ENCODE data around the gene CTCFL.

The CTCFL gene, protein sequence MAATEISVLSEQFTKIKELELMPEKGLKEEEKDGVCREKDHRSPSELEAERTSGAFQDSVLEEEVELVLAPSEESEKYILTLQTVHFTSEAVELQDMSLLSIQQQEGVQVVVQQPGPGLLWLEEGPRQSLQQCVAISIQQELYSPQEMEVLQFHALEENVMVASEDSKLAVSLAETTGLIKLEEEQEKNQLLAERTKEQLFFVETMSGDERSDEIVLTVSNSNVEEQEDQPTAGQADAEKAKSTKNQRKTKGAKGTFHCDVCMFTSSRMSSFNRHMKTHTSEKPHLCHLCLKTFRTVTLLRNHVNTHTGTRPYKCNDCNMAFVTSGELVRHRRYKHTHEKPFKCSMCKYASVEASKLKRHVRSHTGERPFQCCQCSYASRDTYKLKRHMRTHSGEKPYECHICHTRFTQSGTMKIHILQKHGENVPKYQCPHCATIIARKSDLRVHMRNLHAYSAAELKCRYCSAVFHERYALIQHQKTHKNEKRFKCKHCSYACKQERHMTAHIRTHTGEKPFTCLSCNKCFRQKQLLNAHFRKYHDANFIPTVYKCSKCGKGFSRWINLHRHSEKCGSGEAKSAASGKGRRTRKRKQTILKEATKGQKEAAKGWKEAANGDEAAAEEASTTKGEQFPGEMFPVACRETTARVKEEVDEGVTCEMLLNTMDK

DNA sequence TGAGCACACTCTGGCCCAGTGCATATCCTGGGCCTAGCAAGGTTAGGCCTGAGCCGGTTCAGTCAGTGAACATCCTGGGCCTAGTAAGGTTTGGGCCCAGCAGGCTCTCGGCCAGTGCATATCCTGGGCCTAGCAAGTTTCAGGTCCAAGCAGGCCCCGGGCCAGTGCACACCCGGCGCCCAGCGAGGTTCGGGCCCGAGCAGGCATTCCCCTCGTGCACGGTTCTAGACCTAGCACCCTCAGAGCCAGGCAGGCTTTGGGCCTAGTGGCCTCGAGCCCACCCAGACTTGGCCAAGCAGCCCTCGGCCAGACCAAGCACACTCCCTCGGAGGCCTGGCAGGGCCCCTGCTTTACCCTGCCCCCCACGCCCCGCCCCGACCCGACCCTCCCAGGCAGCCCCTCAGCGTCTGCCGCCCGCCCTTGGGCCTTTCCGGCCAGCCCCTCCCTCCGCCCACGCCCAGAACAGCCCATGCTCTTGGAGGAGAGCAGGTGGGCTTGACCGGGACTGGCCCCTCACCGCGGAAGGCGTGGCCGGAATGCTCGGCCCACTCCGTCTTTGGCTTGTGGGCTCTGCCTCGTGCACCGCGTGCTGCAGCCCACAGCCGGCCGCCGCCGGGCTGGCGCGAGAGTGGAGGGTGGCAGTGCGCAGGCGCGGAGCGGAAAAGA lies at the start of gene CTCFL:
Gene CTCFL, minus strand, starts transcription at position 630 of the 666 bp plus-strand sequence. CDS start 935 bp downstream, outside the sequence.
- Mint-ChIP-seq H3K4me1 (peaks cover 11% of the 10 kb centered on the region), H3K27me3 (no peaks in the 10 kb centered on the region), H3K27ac (peak within 1 kb of the TSS; percentile 9 to 40), H3K9me3 (no peaks in the 10 kb centered on the region), H3K4me3 (no peak within 1 kb of the TSS)
- DNase-seq: no peak
- ATAC-seq: peak; percentile 20

DNA sequence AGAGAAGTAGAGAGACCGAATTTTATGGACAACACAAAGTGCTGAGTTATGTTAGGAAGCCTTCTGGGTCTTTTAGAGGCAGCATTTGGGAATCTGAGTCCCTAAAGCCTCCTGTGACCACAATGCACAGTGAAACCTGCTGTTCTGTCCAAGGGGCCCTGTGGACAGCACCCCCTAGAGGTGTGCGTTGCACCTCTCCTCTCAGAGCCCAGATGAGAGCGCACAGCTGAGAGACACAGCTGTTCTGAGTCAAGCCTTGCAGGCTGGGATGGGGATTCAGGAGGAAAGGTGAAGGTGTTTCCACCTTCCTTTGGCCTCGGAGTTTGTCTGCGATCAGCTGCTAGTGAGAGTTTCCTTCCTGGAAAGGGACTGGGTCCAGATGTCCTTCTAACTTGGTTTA lies 49.0 kb upstream of the CTCFL start:
- no peak for DNase-seq

GRCh38 chr20:57573242-57573641 lies 48.3 kb upstream of the CTCFL start:
- DNase-seq (no peak), ATAC-seq (no peak)
- H3K27me3 Mint-ChIP-seq: peaks cover 27% of the 10 kb centered on the region
- H3K4me3 Mint-ChIP-seq: no peak overlapping the region
- H3K27ac Mint-ChIP-seq: no peak overlapping the region
- H3K4me1 Mint-ChIP-seq: no peaks in the 10 kb centered on the region
- no peaks in the 10 kb centered on the region for H3K9me3 Mint-ChIP-seq

More for the DNA sequence above, 49.0 kb upstream of the CTCFL start:
- H3K9me3 Mint-ChIP-seq: no peaks in the 10 kb centered on the region
- peaks cover 20% of the 10 kb centered on the region for H3K27me3 Mint-ChIP-seq
- H3K4me1 Mint-ChIP-seq: no peaks in the 10 kb centered on the region
- no peak overlapping the region for H3K4me3 Mint-ChIP-seq
- H3K27ac Mint-ChIP-seq: no peak overlapping the region
- no peak for ATAC-seq

DNA sequence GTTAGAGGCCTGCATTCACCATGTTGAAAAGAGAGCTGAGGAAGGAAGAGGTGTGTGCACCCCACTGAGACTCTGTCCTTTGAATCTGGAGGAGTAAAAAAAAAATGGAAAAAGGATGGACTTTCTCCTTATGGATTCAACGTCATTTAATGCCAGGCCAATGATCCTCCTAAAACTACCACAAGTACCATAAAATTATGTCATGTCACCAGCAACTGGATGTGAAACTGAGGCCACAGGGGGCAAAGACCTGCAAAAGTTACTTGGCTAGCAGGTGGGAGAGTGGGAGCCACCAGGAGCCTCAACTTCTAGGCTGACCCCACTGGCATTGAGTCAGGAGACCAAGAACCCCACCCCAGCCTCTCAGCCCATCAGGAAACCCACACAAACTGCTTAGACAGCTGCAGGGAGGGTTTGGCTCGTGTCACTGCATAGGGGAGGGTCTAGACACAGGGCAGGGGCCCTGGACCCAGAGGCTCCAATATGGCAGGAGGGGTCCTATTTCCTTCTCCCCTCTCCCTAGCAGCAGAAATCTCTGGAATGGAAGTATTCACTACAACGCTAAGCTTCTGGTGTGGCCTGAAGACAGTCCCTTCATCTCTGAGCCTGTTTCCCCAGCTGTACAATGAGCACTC lies 47.0 kb upstream of the CTCFL start:
- DNase-seq (no peak), ATAC-seq (no peak)
- Mint-ChIP-seq H3K4me3 (no peak overlapping the region), H3K27me3 (peaks cover 40% of the 10 kb centered on the region), H3K9me3 (no peaks in the 10 kb centered on the region), H3K27ac (no peak overlapping the region), H3K4me1 (no peaks in the 10 kb centered on the region)

DNA sequence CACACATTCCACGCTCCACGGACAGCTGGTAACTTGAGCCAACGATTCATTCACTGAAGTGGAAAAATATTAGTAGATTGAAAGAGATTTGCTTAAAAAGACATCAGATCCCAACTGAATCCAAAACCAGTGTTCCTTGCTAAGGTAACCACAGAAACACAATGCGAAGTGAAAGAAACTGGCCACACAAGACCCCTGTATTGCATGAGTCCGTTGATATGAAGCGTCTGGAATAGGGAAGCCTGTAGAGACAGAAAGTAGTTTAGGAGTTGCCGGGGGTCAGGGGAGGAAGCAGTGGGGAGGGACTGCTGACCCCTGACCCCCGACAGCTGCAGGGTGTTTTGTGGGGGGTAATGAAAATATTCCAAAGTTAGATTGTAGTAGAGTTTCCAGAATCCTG lies 46.0 kb upstream of the CTCFL start:
- Mint-ChIP-seq H3K27me3 (peaks cover 41% of the 10 kb centered on the region), H3K27ac (no peak overlapping the region), H3K4me1 (no peaks in the 10 kb centered on the region), H3K4me3 (no peak overlapping the region), H3K9me3 (no peaks in the 10 kb centered on the region)
- DNase-seq (no peak), ATAC-seq (no peak)

- Mint-ChIP-seq H3K4me1 (no peaks in the 10 kb centered on the region), H3K9me3 (no peaks in the 10 kb centered on the region), H3K4me3 (no peak overlapping the region), H3K27ac (no peak overlapping the region), H3K27me3 (peaks cover 41% of the 10 kb centered on the region)
- DNase-seq (no peak), ATAC-seq (no peak)
Observed at GRCh38 chr20:57570145-57570850, 45.4 kb upstream of the CTCFL start.

- no peak for ATAC-seq
- Mint-ChIP-seq H3K4me3 (no peak overlapping the region), H3K27ac (no peak overlapping the region), H3K27me3 (peaks cover 41% of the 10 kb centered on the region), H3K4me1 (no peaks in the 10 kb centered on the region), H3K9me3 (no peaks in the 10 kb centered on the region)
- no peak for DNase-seq
Observed at GRCh38 chr20:57568960-57569359, 44.0 kb upstream of the CTCFL start.

DNA sequence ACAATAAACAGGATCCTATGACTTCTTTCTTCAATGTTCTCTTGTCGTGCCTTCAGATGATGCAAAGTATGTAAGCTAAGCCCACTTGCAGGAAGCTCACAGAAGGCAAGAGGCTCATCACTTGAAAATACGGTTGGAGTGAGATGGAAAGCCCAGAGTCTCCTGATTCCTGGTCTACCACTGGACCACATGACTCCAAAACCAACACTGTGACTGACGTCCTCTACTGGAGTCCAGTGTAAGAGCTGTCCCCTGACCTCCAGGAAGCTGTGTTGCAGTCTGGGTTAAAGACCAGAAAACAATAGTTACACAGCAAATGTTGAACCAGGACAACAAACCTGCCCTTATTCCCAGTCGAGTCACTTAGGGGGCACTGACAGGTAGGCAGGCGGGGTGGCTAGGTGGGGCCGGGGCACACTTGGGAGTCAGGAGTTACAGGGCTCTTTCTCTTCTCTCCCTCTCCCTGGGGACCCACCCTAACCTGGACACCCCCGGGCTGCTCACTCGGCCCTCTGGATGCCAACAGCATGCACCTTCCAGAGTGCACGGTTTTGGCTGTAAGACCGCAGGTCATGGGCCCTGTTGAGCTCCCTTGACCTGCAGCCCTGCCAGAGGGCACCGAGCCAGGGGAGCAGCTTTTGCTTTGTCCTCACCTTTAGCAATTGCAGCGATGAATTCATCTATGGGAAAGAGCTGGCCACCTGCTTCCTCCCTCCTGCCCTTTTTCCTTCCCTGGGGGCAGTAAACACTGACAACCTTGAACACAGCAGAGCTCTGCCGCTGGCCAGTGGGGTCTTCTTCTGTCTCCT lies 43.4 kb upstream of the CTCFL start:
- ATAC-seq: no peak
- H3K4me1 Mint-ChIP-seq: no peaks in the 10 kb centered on the region
- H3K27ac Mint-ChIP-seq: no peak overlapping the region
- peaks cover 41% of the 10 kb centered on the region for H3K27me3 Mint-ChIP-seq
- H3K4me3 Mint-ChIP-seq: no peak overlapping the region
- no peaks in the 10 kb centered on the region for H3K9me3 Mint-ChIP-seq
- no peak for DNase-seq

DNA sequence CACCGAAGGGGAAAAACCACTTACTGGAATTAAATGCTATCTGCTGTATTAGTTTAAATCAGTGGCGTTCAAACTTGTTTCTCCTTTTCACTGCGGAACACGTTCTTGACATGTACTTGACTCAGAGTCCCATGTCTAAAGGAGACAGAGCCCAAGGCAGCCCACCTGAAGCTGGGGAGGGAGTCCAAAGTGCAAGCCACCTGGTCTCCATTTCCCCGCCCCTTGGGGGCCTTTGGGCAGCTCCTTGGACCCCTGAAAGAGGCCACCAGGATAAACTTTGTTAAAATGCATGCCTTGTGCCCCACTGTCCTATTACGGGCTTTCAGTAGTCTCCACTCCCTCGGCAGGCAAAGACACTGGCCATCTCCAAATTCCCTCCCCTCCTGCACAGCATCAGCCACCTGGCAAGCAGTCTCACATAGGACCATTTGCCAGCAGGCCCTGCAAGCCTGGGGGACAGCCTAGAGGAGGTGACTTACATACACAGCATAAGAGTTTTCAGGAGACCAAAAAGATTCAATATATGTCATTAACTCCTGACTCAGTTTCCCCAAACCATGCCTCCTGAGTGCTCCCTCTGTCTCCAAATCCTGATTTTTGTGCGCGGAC lies 42.6 kb upstream of the CTCFL start:
- H3K9me3 Mint-ChIP-seq: no peaks in the 10 kb centered on the region
- no peak overlapping the region for H3K4me3 Mint-ChIP-seq
- peak overlapping the region in 1 of 2 donors; percentile 82 for H3K27ac Mint-ChIP-seq

DNA sequence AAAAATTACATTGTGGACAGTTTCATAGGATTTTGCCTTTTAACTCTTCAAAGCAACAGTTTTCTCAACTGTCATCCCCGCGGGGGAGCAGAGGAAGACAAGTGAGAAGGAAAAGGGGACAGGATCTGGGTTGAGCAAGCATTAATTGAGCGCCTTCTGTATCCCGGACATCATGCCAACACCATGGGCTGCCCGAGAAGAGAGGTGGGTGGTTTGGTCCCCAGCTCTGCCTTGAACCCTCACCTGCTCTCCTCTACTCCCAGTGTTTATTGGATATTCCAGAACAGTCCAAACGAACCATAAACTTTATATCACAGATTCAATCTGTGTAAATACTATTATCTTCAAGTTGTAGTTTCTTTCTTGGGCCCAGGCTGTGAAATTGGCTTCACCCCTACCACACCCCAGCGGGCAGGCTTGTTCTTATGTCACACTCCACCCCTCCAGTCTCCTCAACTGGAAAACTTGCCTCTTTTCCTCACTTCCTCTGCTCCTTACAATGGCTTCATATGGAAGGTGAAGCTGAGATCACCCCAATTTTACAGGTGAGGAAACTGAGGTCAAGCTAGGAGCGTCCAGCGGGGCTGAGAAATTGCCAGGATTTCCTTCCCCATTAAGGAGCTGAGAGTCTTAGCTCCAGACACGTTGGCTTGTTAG lies 42.0 kb upstream of the CTCFL start:
- DNase-seq: no peak
- no peaks in the 10 kb centered on the region for H3K9me3 Mint-ChIP-seq
- no peaks in the 10 kb centered on the region for H3K4me1 Mint-ChIP-seq
- no peak overlapping the region for H3K27ac Mint-ChIP-seq
- ATAC-seq: no peak
- H3K4me3 Mint-ChIP-seq: no peak overlapping the region
- H3K27me3 Mint-ChIP-seq: peaks cover 33% of the 10 kb centered on the region

More for the DNA sequence above, 42.6 kb upstream of the CTCFL start:
- H3K4me1 Mint-ChIP-seq: no peaks in the 10 kb centered on the region
- no peak for ATAC-seq
- peaks cover 35% of the 10 kb centered on the region for H3K27me3 Mint-ChIP-seq
- no peak for DNase-seq

DNA sequence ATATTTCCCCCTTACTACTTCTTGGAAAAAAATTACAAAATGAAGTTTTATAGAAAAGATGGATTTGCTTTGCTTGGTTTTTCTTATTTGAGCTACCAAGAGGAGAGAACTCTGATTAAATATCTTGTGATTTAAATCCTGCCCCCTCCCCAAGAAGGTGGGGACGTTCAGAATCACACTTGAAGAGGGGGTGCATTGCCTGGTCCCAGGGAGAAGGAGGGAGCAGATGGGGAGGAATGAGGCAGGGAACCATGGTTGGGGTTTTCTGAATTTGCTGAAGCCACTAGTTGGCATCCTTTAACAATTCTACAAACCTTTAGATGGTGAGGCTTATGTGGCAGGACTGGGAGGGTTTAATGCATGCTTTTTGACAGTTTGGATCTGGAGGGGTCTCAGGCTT lies 41.5 kb upstream of the CTCFL start:
- no peak overlapping the region for H3K27ac Mint-ChIP-seq
- ATAC-seq (no peak), DNase-seq (no peak)
- H3K9me3 Mint-ChIP-seq: no peaks in the 10 kb centered on the region
- H3K27me3 Mint-ChIP-seq: peaks cover 33% of the 10 kb centered on the region
- H3K4me1 Mint-ChIP-seq: no peaks in the 10 kb centered on the region
- H3K4me3 Mint-ChIP-seq: no peak overlapping the region

DNA sequence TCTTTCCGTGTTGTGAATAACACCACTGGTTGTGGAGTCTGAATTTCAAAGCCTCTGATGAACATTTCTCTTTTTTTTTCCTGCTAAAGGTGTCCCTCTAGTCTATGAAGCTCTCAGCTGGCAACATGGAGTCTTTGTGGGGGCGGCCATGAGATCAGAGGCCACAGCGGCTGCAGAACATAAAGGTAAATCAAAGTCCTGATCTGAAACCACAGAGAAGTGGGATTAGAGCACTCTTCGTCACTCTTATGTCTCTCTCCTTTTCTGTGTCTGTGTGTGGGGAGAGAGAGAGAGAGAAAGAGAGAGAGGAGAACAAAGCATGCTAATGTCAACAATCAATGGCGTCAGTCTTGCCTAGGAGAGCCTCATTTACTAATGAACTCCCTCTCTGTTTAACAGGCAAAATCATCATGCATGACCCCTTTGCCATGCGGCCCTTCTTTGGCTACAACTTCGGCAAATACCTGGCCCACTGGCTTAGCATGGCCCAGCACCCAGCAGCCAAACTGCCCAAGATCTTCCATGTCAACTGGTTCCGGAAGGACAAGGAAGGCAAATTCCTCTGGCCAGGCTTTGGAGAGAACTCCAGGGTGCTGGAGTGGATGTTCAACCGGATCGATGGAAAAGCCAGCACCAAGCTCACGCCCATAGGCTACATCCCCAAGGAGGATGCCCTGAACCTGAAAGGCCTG lies 40.2 kb upstream of the CTCFL start:
- no peak overlapping the region for H3K27ac Mint-ChIP-seq
- ATAC-seq (no peak), DNase-seq (no peak)
- peaks cover 32% of the 10 kb centered on the region for H3K27me3 Mint-ChIP-seq
- no peaks in the 10 kb centered on the region for H3K9me3 Mint-ChIP-seq
- no peaks in the 10 kb centered on the region for H3K4me1 Mint-ChIP-seq
- H3K4me3 Mint-ChIP-seq: no peak overlapping the region

DNA sequence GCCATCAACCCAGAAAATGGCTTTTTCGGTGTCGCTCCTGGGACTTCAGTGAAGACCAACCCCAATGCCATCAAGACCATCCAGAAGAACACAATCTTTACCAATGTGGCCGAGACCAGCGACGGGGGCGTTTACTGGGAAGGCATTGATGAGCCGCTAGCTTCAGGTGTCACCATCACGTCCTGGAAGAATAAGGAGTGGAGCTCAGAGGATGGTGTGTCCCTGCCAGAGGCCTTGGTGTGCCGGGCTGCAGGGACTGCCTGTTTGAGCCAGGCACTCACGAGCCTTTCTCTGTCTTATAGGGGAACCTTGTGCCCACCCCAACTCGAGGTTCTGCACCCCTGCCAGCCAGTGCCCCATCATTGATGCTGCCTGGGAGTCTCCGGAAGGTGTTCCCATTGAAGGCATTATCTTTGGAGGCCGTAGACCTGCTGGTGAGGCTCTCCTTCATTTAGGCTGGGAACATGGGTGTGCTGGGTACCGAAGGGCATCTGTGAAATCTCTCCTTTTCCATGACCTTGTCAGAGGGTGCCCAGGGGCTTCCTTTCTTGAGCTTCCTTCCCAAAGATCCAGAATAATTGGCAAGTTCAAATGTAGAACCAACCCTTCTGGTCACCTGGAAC lies 39.4 kb upstream of the CTCFL start:
- Mint-ChIP-seq H3K9me3 (no peaks in the 10 kb centered on the region), H3K4me3 (no peak overlapping the region), H3K27me3 (peaks cover 26% of the 10 kb centered on the region), H3K27ac (no peak overlapping the region), H3K4me1 (no peaks in the 10 kb centered on the region)
- DNase-seq (no peak), ATAC-seq (no peak)

Data from stimulated activated naive CD8-positive, alpha-beta T cell treated with anti-CD3 and anti-CD28 coated beads, Interleukin-15, amount 100 ng/mL, for 72 hours (primary cell).